Mucosa of descending colon (tissue), 3 donors: ENCODE results near the gene TELO2. TPM values are rescaled to one million over a fixed set of nuclear protein-coding genes. Genes with fewer than 3 reads are reported as not detected.

Experiments
- ATAC-seq: fragments of 200-7000 bp; cut with Tn5 transposase; one replicate; pipeline ENCODE4 v1.9.1; 2020; ENCODE audit warnings: mild to moderate bottlenecking, moderate library complexity
- DNase-seq, 3 donors: peaks; one replicate each; pipeline ENCODE4 v3.0.0-alpha.2; 2020
- H3K36me3 ChIP-seq: fragments of 200-600 bp; one replicate; pipeline ENCODE4 v1.8.0; 2021; ENCODE audit warnings: low read depth, mild to moderate bottlenecking
- H3K4me1 ChIP-seq: fragments of 200-600 bp; one replicate; pipeline ENCODE4 v1.8.0; 2021; ENCODE audit warnings: low read depth, mild to moderate bottlenecking
- H3K4me3 ChIP-seq: fragments of 200-600 bp; one replicate; pipeline ENCODE4 v1.8.0; 2021; ENCODE audit warnings: mild to moderate bottlenecking
- H3K9me3 ChIP-seq: fragments of 200-600 bp; one replicate; pipeline ENCODE4 v1.8.0; 2021; ENCODE audit warnings: mild to moderate bottlenecking
- CTCF ChIP-seq: fragments of 200-600 bp; IDR thresholded peaks from one replicate; pipeline ENCODE4 v1.8.0; 2022; ENCODE audit warnings: antibody characterized with exemption, mild to moderate bottlenecking
- intact Hi-C, 2 donors: fragments of 100-400 bp; cut with DNase I in 1 of 2; cut with micrococcal nuclease in 1 of 2; formaldehyde crosslinking; loops; one replicate each; pipeline versions ENCODE4 v1.11.0 to v1.11.1; 2022; cut with DNase I, micrococcal nuclease
- total RNA-seq, 3 donors: library from RNA; stranded (reverse); fragmentation: NEBNext Ultra II Directional in 2 of 3; extraction: Animal tissue kit (Norgen Biotek cat#: 25700) in 2 of 3; gene quantifications; one replicate each; pipeline versions ENCODE4 v1.2.1 to v1.2.4, GENCODE V29; 2021 to 2023
- donor health status: DM: no; HTN: no; CAD: no; lungs with moderate emphysema.
- donor health status: DM: no; HTN: no; CAD: no.
- donor health status: DM: no; HTN: yes; CAD: no.

Gene TELO2
- total RNA-seq, 3 donors from 2014 or later = 32.2 to 41.6 (median 37.8) TPM

GRCh38 chr16:1548233-1548632 is 55.1 kb downstream of the TELO2 start:
- TF ChIP-seq CTCF = no peak
- Histone ChIP-seq H3K36me3 (no peaks in the 10 kb centered on the region), H3K4me3 (no peak overlapping the region), H3K9me3 (no peaks in the 10 kb centered on the region), H3K4me1 (no peaks in the 10 kb centered on the region)
- ATAC-seq (no peak), DNase-seq (no peak)
- intact Hi-C loops = no loop called here

GRCh38 chr16:1548727-1549126 is 55.6 kb downstream of the TELO2 start:
- intact Hi-C loops = no loop called here
- Histone ChIP-seq H3K4me3 (no peak overlapping the region), H3K9me3 (no peaks in the 10 kb centered on the region), H3K4me1 (no peaks in the 10 kb centered on the region), H3K36me3 (no peaks in the 10 kb centered on the region)
- no peak for DNase-seq
- no peak for ATAC-seq
- TF ChIP-seq CTCF = no peak

- ATAC-seq (no peak), DNase-seq (no peak)
- H3K36me3 ChIP-seq = no peaks in the 10 kb centered on the region
- H3K9me3 ChIP-seq = no peaks in the 10 kb centered on the region
- H3K4me3 ChIP-seq = no peak overlapping the region
- intact Hi-C loops = no loop called here
- no peaks in the 10 kb centered on the region for H3K4me1 ChIP-seq
- TF ChIP-seq CTCF = no peak
Measured at GRCh38 chr16:1550069-1550468, 56.9 kb downstream of the TELO2 start.

GRCh38 chr16:1550696-1551095 is 57.5 kb downstream of the TELO2 start:
- DNase-seq (no peak), ATAC-seq (no peak)
- no peak overlapping the region for H3K4me3 ChIP-seq
- TF ChIP-seq CTCF = no peak
- no peaks in the 10 kb centered on the region for H3K9me3 ChIP-seq
- H3K4me1 ChIP-seq = no peaks in the 10 kb centered on the region
- no peaks in the 10 kb centered on the region for H3K36me3 ChIP-seq
- intact Hi-C loops = no loop called here

- Histone ChIP-seq H3K4me1 (no peaks in the 10 kb centered on the region), H3K36me3 (no peaks in the 10 kb centered on the region), H3K9me3 (no peaks in the 10 kb centered on the region), H3K4me3 (no peak overlapping the region)
- ATAC-seq (no peak), DNase-seq (no peak)
- no peak for TF ChIP-seq CTCF
- intact Hi-C loops = no loop called here
Measured at GRCh38 chr16:1551166-1551565, 58.0 kb downstream of the TELO2 start.

GRCh38 chr16:1552129-1552528 is 59.0 kb downstream of the TELO2 start:
- intact Hi-C loops = no loop called here
- Histone ChIP-seq H3K4me3 (no peak overlapping the region), H3K4me1 (no peaks in the 10 kb centered on the region), H3K36me3 (no peaks in the 10 kb centered on the region), H3K9me3 (no peaks in the 10 kb centered on the region)
- DNase-seq (no peak), ATAC-seq (no peak)
- no peak for TF ChIP-seq CTCF
